Measurements from ENCODE around the gene GFRA1. TPM values are rescaled to one million over a fixed set of nuclear protein-coding genes. Genes with fewer than 3 reads are reported as not detected.
A peak's percentile ranks its signal among the peaks of the same experiment; 100 is the strongest.

GFRA1 gene, protein sequence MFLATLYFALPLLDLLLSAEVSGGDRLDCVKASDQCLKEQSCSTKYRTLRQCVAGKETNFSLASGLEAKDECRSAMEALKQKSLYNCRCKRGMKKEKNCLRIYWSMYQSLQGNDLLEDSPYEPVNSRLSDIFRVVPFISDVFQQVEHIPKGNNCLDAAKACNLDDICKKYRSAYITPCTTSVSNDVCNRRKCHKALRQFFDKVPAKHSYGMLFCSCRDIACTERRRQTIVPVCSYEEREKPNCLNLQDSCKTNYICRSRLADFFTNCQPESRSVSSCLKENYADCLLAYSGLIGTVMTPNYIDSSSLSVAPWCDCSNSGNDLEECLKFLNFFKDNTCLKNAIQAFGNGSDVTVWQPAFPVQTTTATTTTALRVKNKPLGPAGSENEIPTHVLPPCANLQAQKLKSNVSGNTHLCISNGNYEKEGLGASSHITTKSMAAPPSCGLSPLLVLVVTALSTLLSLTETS
- polyA plus RNA-seq (ENCODE audit: low read depth in 6 of 6), result not detected

GRCh38 chr10:116272440-116273283 lies at the start of gene GFRA1:
Gene GFRA1, minus strand, starts transcription at chr10:116273206. Its CDS starts 1,177 bp downstream, at chr10:116272029.
- Mint-ChIP-seq H3K4me3 (peak within 1 kb of the TSS in 3 of 8 donors; percentile 40 to 55 (median 54)), H3K9me3 (peaks cover 0 to 6% (median 3%) of the 10 kb centered on the region in 7 donors), H3K27ac (peak within 1 kb of the TSS in 1 of 6 donors; percentile 73), H3K4me1 (peaks cover 5 to 11% (median 7%) of the 10 kb centered on the region in 3 donors), H3K36me3 (peaks cover 0 to 8% of the 10 kb centered on the region in 2 donors), H3K27me3 (peaks cover 59 to 80% (median 69%) of the 10 kb centered on the region in 3 donors)
- no peak for ATAC-seq (ENCODE audit: low read depth in 2 of 2)
- no peak for DNase-seq

- no peak overlapping the region for H3K4me3 Mint-ChIP-seq
- DNase-seq, result no peak
- peaks cover 0 to 8% (median 1%) of the 10 kb centered on the region in 7 donors for H3K9me3 Mint-ChIP-seq
- no peaks in the 10 kb centered on the region for H3K36me3 Mint-ChIP-seq
- no peaks in the 10 kb centered on the region for H3K4me1 Mint-ChIP-seq
- no peaks in the 10 kb centered on the region for H3K27me3 Mint-ChIP-seq
- H3K27ac Mint-ChIP-seq, result no peak overlapping the region
- no peak for ATAC-seq (ENCODE audit: low read depth in 2 of 2)
Observed at GRCh38 chr10:116316503-116316902, 43.5 kb upstream of the GFRA1 start.

DNA sequence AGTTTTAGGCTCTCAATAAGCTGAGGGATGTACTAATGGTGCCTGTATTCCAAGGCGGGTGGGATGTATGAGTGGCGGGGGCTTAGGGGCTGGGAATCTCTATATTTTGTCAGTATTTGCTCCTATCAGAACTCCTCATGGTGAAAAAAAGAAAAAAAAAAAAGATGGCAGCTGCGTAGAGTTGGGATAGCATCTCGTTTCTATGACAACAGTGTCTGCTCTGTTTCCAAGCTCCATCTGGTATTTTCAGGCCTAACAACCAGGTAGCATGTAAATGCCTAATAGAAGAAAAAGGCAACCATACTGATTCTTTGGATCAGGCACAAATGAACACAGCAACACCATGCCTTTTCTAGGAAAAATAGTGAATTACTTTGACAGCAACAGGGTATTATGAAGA lies 39.5 kb upstream of the GFRA1 start:
- Mint-ChIP-seq H3K9me3 (peaks cover 0 to 10% (median 2%) of the 10 kb centered on the region in 7 donors), H3K4me1 (no peaks in the 10 kb centered on the region), H3K4me3 (no peak overlapping the region), H3K27me3 (no peaks in the 10 kb centered on the region), H3K27ac (no peak overlapping the region), H3K36me3 (no peaks in the 10 kb centered on the region)
- no peak for DNase-seq
- ATAC-seq (ENCODE audit: low read depth in 2 of 2), result no peak

- no peaks in the 10 kb centered on the region for H3K4me1 Mint-ChIP-seq
- H3K27me3 Mint-ChIP-seq, result no peaks in the 10 kb centered on the region
- peaks cover 0 to 10% (median 2%) of the 10 kb centered on the region in 7 donors for H3K9me3 Mint-ChIP-seq
- no peak for DNase-seq
- no peaks in the 10 kb centered on the region for H3K36me3 Mint-ChIP-seq
- ATAC-seq (ENCODE audit: low read depth in 2 of 2), result no peak
- no peak overlapping the region for H3K4me3 Mint-ChIP-seq
- H3K27ac Mint-ChIP-seq, result no peak overlapping the region
Observed at GRCh38 chr10:116311706-116312490, 38.9 kb upstream of the GFRA1 start.

GRCh38 chr10:116311016-116311415 lies 38.0 kb upstream of the GFRA1 start:
- H3K4me1 Mint-ChIP-seq, result no peaks in the 10 kb centered on the region
- H3K27ac Mint-ChIP-seq, result no peak overlapping the region
- no peaks in the 10 kb centered on the region for H3K27me3 Mint-ChIP-seq
- H3K9me3 Mint-ChIP-seq, result peaks cover 0 to 10% (median 2%) of the 10 kb centered on the region in 7 donors
- no peaks in the 10 kb centered on the region for H3K36me3 Mint-ChIP-seq
- ATAC-seq (ENCODE audit: low read depth in 2 of 2), result no peak
- no peak overlapping the region for H3K4me3 Mint-ChIP-seq
- no peak for DNase-seq

DNA sequence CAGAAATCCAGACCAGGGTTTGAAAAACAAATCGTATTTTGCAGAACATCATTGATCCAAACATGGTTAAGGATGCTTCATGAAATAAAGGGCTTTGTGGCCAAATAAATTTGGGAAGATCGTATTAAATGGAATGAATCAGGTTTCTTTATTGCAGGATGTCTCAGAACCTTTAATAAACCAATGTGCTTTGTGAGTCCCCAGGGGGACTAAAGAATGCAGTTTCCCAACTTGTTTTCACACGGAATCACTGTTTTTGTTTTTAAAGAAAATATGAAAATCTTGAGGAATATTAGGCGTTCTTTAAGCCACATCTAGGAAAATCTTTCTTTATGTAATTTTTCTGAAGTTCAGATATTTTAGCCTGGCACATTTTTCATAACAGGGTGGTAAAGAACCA lies 34.4 kb upstream of the GFRA1 start:
- Mint-ChIP-seq H3K27ac (no peak overlapping the region), H3K36me3 (no peaks in the 10 kb centered on the region), H3K4me3 (no peak overlapping the region), H3K9me3 (peaks cover 2 to 14% (median 4%) of the 10 kb centered on the region in 7 donors), H3K27me3 (no peaks in the 10 kb centered on the region), H3K4me1 (no peaks in the 10 kb centered on the region)
- DNase-seq, result no peak
- no peak for ATAC-seq (ENCODE audit: low read depth in 2 of 2)

- H3K27me3 Mint-ChIP-seq, result no peaks in the 10 kb centered on the region
- no peak overlapping the region for H3K4me3 Mint-ChIP-seq
- no peak overlapping the region for H3K27ac Mint-ChIP-seq
- H3K4me1 Mint-ChIP-seq, result no peaks in the 10 kb centered on the region
- no peak for ATAC-seq (ENCODE audit: low read depth in 2 of 2)
- no peaks in the 10 kb centered on the region for H3K36me3 Mint-ChIP-seq
- no peak for DNase-seq
- H3K9me3 Mint-ChIP-seq, result peaks cover 2 to 14% (median 4%) of the 10 kb centered on the region in 7 donors
Observed at GRCh38 chr10:116306847-116307246, 33.8 kb upstream of the GFRA1 start.

DNA sequence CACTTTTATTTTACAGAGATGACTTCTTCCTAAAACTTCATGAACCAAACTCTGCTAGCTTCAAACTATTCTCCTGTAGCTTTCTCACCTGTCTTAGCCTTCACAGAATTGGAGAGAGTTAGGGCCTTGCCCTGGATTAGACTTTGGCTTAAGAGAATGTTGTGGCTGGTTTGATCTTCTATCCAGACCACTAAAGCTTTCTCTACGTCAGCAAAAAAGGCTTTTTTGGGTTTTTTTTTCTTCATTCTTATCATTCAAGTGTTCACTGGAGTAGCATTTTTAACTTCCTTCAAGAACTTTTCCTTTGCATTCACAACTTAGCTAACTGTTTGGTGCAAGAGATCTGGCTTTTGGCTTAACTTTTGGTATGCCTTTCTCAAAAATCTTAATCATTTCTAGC lies 31.9 kb upstream of the GFRA1 start:
- no peaks in the 10 kb centered on the region for H3K27me3 Mint-ChIP-seq
- H3K4me1 Mint-ChIP-seq, result no peaks in the 10 kb centered on the region
- H3K27ac Mint-ChIP-seq, result no peak overlapping the region
- H3K9me3 Mint-ChIP-seq, result peaks cover 2 to 8% (median 4%) of the 10 kb centered on the region in 7 donors
- no peaks in the 10 kb centered on the region for H3K36me3 Mint-ChIP-seq
- ATAC-seq (ENCODE audit: low read depth in 2 of 2) (no peak), DNase-seq (no peak)
- H3K4me3 Mint-ChIP-seq, result no peak overlapping the region

GRCh38 chr10:116300542-116300941 lies 27.5 kb upstream of the GFRA1 start:
- no peaks in the 10 kb centered on the region for H3K36me3 Mint-ChIP-seq
- DNase-seq, result no peak
- no peaks in the 10 kb centered on the region for H3K4me1 Mint-ChIP-seq
- no peak overlapping the region for H3K27ac Mint-ChIP-seq
- peaks cover 5 to 11% (median 8%) of the 10 kb centered on the region in 3 donors for H3K27me3 Mint-ChIP-seq
- H3K4me3 Mint-ChIP-seq, result no peak overlapping the region
- H3K9me3 Mint-ChIP-seq, result peaks cover 2 to 11% (median 4%) of the 10 kb centered on the region in 7 donors
- ATAC-seq (ENCODE audit: low read depth in 2 of 2), result no peak

DNA sequence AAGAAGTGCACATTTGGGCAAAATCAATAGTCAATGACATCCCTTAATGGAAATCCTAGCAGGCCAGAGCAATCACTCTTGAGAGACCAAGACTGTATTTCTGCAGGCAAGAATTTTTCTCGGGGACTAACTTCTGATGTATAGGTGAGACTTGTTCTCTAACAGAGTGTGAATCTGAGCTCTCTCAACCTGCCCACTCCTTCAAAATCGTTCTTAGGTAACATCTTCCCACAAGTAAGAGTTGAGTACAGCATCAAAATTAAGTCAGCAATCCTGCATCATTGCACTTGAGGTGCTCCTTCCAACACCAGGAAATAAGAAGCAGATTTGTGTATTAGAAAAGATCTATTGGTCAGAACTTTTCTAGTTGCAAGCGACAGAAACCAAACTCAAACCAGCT lies 25.6 kb upstream of the GFRA1 start:
- H3K27me3 Mint-ChIP-seq, result peaks cover 5 to 12% (median 8%) of the 10 kb centered on the region in 3 donors
- H3K36me3 Mint-ChIP-seq, result no peaks in the 10 kb centered on the region
- ATAC-seq (ENCODE audit: low read depth in 2 of 2) (no peak), DNase-seq (no peak)
- H3K9me3 Mint-ChIP-seq, result peaks cover 0 to 11% (median 4%) of the 10 kb centered on the region in 7 donors
- H3K27ac Mint-ChIP-seq, result no peak overlapping the region
- H3K4me3 Mint-ChIP-seq, result no peak overlapping the region
- H3K4me1 Mint-ChIP-seq, result no peaks in the 10 kb centered on the region

DNA sequence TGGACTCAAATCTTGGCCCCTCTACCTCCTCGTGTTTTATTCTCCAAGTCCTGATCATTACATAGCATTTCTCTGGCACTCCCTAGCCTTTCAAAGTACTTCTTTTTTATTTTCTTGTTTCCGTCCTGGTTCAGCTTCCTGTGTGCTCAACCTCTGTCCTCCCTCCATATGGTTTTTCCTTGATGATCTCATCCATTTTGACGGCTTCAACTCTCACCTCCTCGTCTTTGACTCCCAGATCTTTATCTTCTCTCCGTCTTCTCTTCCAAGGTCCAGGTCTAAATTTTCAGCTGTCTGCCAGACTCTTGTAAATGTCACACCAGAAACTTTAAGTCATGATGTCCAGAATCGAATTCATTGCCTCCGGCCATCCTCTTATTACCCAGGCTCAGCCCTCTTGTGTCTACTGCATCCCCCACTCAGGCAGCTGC lies 23.3 kb upstream of the GFRA1 start:
- H3K4me1 Mint-ChIP-seq, result no peaks in the 10 kb centered on the region
- H3K36me3 Mint-ChIP-seq, result no peaks in the 10 kb centered on the region
- no peak overlapping the region for H3K4me3 Mint-ChIP-seq
- ATAC-seq (ENCODE audit: low read depth in 2 of 2) (no peak), DNase-seq (no peak)
- H3K9me3 Mint-ChIP-seq, result peaks cover 0 to 7% (median 0%) of the 10 kb centered on the region in 7 donors
- peaks cover 8 to 16% (median 8%) of the 10 kb centered on the region in 3 donors for H3K27me3 Mint-ChIP-seq
- no peak overlapping the region for H3K27ac Mint-ChIP-seq

GRCh38 chr10:116292493-116292892 lies 19.5 kb upstream of the GFRA1 start:
- H3K27me3 Mint-ChIP-seq, result peaks cover 8 to 25% (median 18%) of the 10 kb centered on the region in 3 donors
- ATAC-seq (ENCODE audit: low read depth in 2 of 2) (no peak), DNase-seq (no peak)
- no peak overlapping the region for H3K27ac Mint-ChIP-seq
- H3K36me3 Mint-ChIP-seq, result no peaks in the 10 kb centered on the region
- peaks cover 0 to 8% (median 3%) of the 10 kb centered on the region in 7 donors for H3K9me3 Mint-ChIP-seq
- H3K4me1 Mint-ChIP-seq, result no peaks in the 10 kb centered on the region
- no peak overlapping the region for H3K4me3 Mint-ChIP-seq

DNA sequence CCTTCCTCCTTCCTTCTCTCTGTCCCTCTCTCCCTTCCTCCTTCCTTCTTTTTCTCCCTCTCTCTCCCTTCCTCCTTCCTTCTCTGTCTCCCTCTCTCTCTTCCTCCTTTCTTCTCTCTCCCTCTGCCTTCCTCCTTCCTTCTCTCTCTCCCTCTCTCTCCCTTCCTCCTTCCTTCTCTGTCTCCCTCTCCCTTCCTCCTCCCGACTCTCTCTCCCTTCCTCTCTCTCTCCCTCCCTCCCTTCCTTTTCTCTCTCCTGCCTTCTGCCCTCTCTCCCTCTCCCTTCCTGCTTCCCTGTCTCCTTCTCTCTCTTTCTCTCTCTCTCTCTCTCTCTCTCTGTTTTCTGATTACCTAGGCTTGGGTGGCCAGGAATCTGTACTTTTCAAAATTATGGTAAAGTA lies 16.6 kb upstream of the GFRA1 start:
- Mint-ChIP-seq H3K4me1 (no peaks in the 10 kb centered on the region), H3K4me3 (no peak overlapping the region), H3K27me3 (peaks cover 3 to 13% (median 10%) of the 10 kb centered on the region in 3 donors), H3K36me3 (no peaks in the 10 kb centered on the region), H3K9me3 (peaks cover 1 to 8% (median 4%) of the 10 kb centered on the region in 7 donors), H3K27ac (no peak overlapping the region)
- DNase-seq, result no peak
- no peak for ATAC-seq (ENCODE audit: low read depth in 2 of 2)

All from naive B cell (primary cell).